GM19328 (cell line): ENCODE data around the gene HNF1A.

Experiments used
- ATAC-seq: cut with Tn5 transposase; IDR thresholded peaks from one replicate; pipeline ENCODE4 v1.9.1; 2021; ENCODE audit warnings: mild to moderate bottlenecking, moderate library complexity; ENCODE audit not compliant: unreplicated experiment

HNF1A gene

GRCh38 chr12:120988234-120988633 lies 9.9 kb downstream of the HNF1A start:
- no peak for ATAC-seq

- ATAC-seq = no peak
Observed at GRCh38 chr12:120988658-120989057, 10.3 kb downstream of the HNF1A start.

DNA sequence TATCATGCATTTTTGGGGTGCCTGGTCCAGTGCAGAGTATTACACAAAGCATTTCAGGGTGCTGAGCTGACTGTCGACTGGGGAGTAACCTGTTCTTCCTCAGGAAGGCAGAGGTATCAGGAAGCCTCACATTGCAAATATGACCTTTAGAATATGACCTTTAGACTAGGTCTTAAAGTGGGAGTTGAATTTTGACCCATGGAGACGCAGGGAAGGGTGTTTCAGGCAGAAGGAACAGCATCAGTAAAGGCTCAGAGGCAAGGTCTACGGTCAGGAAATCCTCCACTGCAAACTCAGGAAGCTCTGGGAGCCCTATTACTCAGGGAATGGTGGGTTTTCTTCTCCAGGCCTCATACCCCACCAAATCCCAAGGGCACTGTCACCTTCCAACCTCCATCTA lies 11.3 kb downstream of the HNF1A start:
- ATAC-seq = no peak

GRCh38 chr12:120990487-120991055 lies 12.2 kb downstream of the HNF1A start:
- no peak for ATAC-seq

GRCh38 chr12:120991965-120992364 lies 13.6 kb downstream of the HNF1A start:
- no peak for ATAC-seq

DNA sequence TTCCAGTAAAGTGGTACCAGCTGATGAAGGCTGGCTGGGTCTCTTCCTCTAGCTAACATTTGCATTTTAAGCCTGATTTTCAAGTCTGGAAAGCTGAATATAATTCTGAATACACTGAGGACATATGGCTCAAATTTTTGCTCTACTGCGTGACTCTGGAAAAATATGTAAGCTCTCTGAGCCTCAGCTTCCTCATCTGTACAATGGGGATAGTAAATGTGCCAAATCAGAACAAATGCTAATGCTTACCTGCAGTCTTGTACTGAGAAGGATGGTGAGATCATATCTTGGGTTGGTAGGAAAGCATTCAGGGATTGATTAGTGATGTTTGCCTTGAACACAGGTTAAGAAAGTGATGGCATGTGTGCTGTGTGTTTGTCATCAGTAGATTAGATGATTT lies 14.6 kb downstream of the HNF1A start:
- no peak for ATAC-seq

DNA sequence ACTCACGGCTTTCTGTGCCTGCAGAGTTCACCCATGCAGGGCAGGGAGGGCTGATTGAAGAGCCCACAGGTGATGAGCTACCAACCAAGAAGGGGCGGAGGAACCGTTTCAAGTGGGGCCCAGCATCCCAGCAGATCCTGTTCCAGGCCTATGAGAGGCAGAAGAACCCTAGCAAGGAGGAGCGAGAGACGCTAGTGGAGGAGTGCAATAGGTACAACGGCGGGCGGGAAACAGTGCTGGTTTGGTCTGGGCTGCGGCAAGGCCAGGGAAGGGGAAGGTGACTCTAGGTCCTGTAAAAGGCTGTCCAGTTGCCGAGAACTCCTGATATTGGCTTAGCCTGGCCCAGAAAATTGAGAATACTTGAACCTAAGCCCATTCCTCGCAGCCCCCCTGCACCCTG lies 15.2 kb downstream of the HNF1A start:
- no peak for ATAC-seq

GRCh38 chr12:120994059-120994458 lies 15.7 kb downstream of the HNF1A start:
- no peak for ATAC-seq

- ATAC-seq = no peak
Observed at GRCh38 chr12:120994589-120995337, 16.4 kb downstream of the HNF1A start.

- no peak for ATAC-seq
Observed at GRCh38 chr12:120996133-120996746, 17.9 kb downstream of the HNF1A start.

GRCh38 chr12:120997448-120997847 lies 19.1 kb downstream of the HNF1A start:
- no peak for ATAC-seq

DNA sequence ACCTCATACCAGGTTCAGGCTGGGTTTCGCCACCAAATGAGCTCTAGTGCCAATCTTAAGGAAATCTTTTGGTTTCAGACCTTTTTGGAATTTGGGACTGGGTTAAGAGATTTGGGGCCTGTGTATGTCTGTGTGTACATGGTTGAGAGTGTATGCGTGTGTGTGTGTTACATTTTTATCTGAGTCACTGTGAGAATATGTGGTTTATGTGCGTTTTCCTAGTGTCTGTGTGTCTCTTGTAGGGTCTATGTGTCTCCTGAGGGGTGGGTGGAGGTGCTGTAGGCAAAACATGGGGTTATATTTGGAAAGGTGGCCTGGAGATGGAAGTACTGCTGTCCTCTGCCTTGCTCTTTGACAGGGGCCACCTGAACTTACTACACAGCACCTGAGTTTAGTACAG lies 20.1 kb downstream of the HNF1A start:
- no peak for ATAC-seq

DNA sequence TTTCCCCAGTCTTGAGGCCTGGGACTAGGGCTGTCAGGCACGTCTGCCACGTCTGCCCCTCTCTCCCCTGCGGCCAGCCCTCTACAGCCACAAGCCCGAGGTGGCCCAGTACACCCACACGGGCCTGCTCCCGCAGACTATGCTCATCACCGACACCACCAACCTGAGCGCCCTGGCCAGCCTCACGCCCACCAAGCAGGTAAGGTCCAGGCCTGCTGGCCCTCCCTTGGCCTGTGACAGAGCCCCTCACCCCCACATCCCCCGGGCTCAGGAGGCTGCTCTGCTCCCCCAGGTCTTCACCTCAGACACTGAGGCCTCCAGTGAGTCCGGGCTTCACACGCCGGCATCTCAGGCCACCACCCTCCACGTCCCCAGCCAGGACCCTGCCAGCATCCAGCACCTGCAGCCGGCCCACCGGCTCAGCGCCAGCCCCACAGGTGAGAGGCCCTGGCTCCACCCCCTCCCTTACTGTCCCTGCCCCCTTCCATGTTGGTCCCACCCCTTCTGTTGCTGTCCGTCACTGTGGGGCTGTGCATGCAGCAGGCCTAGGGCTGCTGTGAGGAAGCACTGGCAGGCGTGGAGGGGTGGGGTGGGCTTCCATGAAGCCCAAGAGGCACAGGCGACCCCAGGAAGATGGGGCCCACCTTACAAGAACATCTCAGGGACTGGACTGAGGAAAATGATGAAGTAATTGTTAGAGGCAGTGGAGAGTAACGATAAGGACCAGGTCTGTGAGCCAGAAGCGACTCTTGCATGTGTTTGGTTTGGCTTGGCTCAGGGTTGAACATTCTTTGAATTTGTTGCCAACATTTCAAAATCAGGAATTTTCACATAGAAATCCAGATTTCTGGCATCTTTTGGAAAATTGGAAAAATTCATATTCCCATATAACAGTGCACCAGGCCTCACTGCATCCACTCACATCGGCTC lies 21.1 kb downstream of the HNF1A start:
- ATAC-seq = no peak

- no peak for ATAC-seq
Observed at GRCh38 chr12:121000530-121000929, 22.2 kb downstream of the HNF1A start.

GRCh38 chr12:121001060-121001459 lies 22.7 kb downstream of the HNF1A start:
- ATAC-seq = no peak

GRCh38 chr12:121001841-121002483 lies 23.6 kb downstream of the HNF1A start:
- ATAC-seq = no peak

DNA sequence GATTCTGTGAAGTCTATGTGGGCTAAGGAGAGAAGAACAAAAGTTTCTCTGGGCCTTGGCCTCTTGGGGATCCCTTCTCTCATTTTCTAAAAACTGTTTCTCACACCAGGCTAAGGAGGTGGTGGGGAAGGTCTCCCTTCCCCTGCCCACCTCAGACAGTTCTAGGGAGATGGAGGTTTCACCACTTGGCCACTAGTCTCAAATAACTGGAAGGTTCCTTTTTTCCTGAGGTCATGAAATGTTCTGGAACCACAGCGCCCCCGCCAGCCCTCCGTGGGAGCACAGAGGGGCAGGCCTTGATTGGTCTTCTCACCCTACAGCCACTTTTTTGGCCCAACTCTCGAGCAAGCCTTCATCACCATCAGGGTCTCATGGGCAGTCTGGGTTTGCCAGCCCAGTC lies 25.3 kb downstream of the HNF1A start:
- no peak for ATAC-seq

- no peak for ATAC-seq
Observed at GRCh38 chr12:121004253-121004815, 26.0 kb downstream of the HNF1A start.

DNA sequence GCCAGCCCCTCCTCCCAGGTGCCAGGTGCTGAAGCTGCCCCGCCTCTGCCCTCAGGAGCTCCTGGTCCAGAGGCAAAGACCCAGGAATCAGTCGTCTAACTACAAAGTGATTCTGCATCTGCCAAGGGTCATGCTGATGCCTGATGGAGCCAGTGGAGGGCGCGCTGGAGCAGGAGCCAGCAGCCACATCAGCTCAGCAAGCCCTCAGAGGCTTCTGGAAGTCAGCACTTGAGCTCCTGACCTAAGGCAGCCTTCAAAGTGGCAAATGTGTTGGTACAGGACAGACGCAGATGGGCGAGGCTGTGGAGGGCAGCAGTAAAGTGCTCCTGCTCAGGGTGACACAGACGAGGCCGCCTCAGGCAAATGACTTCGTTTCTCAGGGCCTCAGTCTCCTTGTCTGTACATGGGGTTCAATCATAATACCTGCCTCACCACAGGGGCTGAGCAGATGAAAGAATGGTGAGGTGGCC lies 27.0 kb downstream of the HNF1A start:
- no peak for ATAC-seq

DNA sequence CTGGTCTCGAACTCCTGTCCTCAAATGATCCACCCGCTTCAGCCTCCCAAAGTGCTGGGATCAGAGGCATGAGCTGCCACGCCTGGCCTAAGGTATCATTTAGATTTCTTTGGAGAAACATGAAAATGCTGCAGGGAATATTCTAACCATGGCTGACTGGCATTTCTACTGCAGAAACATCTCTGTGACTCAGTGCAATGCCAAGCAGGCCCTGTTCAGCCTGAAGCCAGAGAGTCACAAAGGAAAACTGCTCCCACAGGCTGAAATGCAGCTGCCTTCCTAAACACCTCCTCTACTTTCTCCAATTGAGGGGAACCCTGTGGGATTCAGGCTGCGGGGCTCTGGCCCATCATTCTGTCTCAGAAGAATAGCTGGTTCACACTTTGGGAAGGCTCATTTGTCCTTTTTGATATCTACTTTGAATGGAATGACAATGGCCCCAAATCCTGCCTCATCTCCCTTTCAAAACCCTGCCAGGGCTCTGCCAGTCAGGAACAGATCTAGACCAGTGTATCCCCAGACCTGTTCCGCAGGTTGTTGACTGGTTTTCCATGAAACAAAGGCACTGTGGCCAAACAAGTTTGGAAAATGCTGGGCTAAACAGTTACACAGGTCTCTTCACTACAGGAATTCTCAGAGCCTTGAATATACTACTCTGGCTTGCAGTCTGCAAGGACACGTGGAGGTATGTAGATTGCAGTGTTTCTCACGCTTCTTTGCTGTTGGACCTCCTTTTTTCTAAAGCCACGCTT lies 30.2 kb downstream of the HNF1A start:
- no peak for ATAC-seq
